GM19455 (cell line): ENCODE data around the gene AXIN2.
"Not testable (repeated sequence)": the region's sequence is repeated elsewhere in the genome, so short reads cannot be mapped to it uniquely, and the experiment has no call there.

Experiments used
- ATAC-seq: cut with Tn5 transposase; IDR thresholded peaks from one replicate; pipeline ENCODE4 v1.9.1; 2021; ENCODE audit not compliant: unreplicated experiment

AXIN2 gene

GRCh38 chr17:65523411-65523810 lies 38.0 kb downstream of the AXIN2 start:
- ATAC-seq: no peak

- no peak for ATAC-seq
These were observed 38.6 kb downstream of the AXIN2 start for GRCh38 chr17:65522751-65523404.

DNA sequence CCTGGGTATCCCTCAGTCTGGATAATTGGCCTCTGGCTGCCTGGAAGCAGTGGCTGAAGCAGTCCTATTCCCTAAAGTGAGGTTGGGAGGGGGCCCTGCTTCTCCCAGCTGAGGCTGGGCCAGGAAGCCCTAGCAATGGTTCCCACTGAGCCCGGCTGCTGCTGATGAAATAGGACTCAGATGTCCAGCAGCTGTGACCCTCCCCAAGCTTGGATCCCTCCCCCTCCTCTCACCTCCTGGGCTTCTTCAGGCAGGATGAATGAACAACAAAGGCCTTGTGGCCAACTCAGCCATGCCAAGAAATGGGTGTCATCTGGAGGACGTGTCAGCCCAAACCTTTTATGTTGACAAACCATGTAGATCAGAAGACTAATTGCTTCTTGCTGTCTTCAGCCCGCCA lies 42.0 kb downstream of the AXIN2 start:
- no peak for ATAC-seq

- no peak for ATAC-seq
These were observed 43.2 kb downstream of the AXIN2 start for GRCh38 chr17:65518256-65518655.

GRCh38 chr17:65515959-65516948 lies 45.2 kb downstream of the AXIN2 start:
- no peak for ATAC-seq

- no peak for ATAC-seq
These were observed 45.9 kb downstream of the AXIN2 start for GRCh38 chr17:65515512-65515911.

- ATAC-seq: no peak
These were observed 46.9 kb downstream of the AXIN2 start for GRCh38 chr17:65514541-65514940.

DNA sequence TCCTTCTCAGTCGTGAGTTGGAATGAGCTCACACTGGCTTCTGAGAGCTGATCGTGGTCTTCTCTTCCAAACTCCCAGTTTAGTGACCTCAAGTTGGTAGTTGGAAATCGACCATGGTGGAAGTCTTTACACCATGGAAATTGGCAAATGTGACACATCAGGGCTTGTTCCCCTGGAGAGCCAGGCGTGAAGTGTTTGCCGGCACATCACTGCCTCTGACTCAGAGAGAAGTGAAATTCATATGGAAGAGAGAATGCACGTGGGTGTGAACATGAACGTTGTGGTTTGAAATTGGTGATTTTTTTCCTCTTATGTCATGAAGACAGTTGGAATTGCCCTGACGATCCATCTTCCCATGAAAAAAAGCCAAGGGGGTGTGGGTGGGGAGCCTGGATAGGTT lies 47.4 kb downstream of the AXIN2 start:
- ATAC-seq: no peak

DNA sequence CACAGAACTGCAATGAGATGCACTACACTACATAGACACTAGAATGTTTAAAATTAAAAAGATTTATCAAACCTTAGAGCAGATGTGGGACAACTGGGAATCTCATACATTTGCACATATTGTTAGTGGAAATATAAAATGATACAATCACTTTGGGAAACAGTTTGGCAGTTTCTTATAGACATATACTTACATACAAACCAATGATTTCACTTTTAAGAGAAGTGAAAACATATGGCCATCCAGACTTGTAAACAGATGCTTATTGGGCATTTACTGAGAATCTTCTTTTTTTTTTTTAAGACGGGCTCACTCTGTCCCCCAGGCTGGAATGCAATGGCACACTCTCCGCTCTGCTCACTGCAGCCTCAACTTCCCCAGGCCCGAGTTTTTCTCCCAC lies 50.1 kb downstream of the AXIN2 start:
- ATAC-seq: no peak

GRCh38 chr17:65509032-65509431 lies 52.4 kb downstream of the AXIN2 start:
- ATAC-seq: no peak

DNA sequence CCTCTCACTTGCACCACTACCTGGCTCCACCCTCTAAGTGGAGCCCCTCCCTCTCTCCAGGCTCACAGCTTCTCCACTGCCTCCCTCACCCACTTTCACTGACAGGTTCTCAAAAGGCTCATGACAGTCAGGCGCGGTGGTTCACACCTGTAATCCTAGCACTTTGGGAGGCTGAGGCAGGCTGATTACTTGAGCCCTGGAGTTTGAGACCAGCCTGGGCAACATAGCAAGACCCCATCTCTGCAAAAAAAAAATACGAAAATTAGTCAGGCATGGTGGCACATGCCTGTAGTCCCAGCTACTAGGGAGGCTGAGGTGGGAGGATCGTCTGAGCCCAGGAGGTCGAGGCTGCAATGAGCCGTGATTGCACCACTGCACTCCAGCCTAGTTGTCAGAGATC lies 56.8 kb downstream of the AXIN2 start:
- not testable (repeated sequence) for ATAC-seq

DNA sequence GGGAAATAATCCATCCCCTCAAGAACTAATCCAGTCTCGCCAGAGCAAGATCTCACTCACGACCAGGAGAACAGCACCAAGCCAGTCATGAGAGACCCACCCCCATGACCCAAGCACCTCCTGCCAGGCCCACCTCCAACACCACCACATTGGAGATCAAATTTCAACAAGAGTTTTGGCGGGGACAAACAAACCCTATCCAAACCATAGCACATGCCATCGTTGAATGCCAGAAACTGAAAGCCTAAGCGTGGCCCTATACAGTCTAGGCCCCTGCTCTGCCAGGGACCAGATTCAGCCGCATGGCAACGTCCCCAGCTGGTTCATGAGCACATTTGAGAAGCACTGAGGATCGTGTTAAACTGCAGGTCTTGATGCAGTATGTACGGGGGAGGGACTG lies 57.3 kb downstream of the AXIN2 start:
- no peak for ATAC-seq

- no peak for ATAC-seq
These were observed 57.9 kb downstream of the AXIN2 start for GRCh38 chr17:65503557-65503956.

DNA sequence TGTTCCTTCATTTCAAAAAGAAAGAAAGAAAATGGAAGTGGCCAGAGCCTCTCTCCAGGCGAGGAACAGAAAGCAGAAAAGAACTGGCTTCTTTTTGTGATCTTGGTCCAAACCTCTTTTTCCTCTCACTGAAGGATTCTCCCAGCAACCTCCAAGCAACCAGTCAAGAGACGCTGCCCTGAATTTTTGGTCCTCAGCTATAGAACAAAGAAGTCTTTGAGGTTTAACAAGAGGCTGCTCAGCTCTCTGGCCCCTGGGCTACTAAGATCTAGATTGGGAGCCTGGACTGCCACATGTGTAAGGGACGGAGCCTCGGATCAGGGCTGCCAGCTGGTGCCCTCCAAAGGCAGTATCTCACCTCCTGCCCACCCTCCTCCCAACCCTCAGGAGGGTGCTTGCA lies 62.6 kb downstream of the AXIN2 start:
- no peak for ATAC-seq

DNA sequence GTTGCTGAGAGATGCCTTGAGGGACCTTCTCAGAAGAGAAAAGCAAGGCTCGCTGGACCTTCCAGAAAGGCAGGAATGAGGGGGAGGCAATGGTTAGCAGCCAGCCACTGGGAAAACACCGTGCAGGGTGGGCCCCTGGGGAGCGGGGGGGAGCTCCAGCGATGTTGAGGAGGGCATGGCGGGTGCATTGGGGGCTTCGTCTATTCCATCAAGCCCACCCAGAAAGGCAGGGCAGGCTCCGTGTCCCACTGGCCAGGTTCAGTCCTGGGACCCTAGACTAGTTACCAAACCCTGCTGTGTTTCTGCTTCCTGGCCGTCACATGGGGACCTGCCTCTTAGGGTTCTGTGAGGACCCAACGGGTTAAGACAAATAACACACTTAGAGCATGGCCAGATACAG lies 64.6 kb downstream of the AXIN2 start:
- ATAC-seq: no peak

- ATAC-seq: no peak
These were observed 66.1 kb downstream of the AXIN2 start for GRCh38 chr17:65495122-65496055.

GRCh38 chr17:65489413-65490155 lies 71.9 kb downstream of the AXIN2 start:
- no peak for ATAC-seq

GRCh38 chr17:65488665-65489064 lies 72.8 kb downstream of the AXIN2 start:
- no peak for ATAC-seq

GRCh38 chr17:65487990-65488389 lies 73.5 kb downstream of the AXIN2 start:
- no peak for ATAC-seq

DNA sequence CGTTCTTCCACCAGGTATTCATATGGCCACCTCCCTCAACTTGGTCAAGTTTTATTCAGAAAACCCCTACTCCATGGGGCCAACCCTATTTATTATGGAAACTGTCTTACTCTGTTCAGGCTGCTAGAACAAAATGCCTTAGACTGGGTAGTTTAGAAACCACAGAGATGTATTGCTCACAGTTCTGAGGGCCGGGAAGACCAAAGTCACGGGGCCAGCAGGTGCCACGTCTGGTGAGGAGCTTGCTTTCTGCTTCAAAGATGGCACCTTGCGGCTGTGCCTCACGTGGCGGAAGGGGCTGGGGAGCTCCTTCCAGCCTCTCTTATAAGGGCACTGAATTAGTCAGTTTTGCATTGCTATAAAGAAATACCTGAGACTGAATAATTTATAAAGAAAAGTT lies 74.3 kb downstream of the AXIN2 start:
- no peak for ATAC-seq
